ENCODE data around the gene ILK.

The ILK gene

DNA sequence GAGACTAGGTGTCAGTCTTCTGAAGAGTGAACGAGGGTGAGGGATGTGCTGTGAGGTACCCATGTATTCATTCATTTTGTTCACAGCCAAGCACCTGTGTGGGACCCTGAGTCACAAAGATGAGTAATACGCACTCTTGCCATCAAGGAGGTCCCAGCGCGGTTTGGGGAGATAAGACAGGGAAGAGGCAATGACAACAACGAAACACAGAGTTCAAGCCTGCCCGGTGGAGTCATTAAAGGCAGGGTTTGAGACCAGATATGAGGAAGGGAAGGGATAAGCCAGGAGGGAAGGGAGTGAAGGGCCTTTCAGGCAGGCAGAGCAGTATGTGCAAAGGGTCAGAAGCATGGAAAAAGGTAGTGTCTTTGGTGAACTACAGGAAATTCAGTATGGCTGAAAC is 47.4 kb downstream of the ILK start:
- no peak overlapping the region for H3K4me2 ChIP-seq (ENCODE audit: low read length)
- no peaks in the 10 kb centered on the region for H3K36me3 ChIP-seq (ENCODE audit: control insufficient read depth, insufficient read depth, low read length)
- no peak overlapping the region for H4K5ac ChIP-seq (ENCODE audit: low read length)
- H2AK5ac ChIP-seq (ENCODE audit: low read length) = no peak overlapping the region
- H2BK5ac ChIP-seq (ENCODE audit: low read length) = no peak overlapping the region
- H3K79me1 ChIP-seq (ENCODE audit: low read length) = no peaks in the 10 kb centered on the region
- H3K18ac ChIP-seq (ENCODE audit: low read length) = no peak overlapping the region
- H3K4ac ChIP-seq (ENCODE audit: low read depth, low read length) = no peak overlapping the region
- no peak overlapping the region for H2BK15ac ChIP-seq (replicated peaks; ENCODE audit: low read depth)
- no peak overlapping the region for H3K27ac ChIP-seq (ENCODE audit: low read depth, low read length)
- DNase-seq = no peak
- no peaks in the 10 kb centered on the region for H3K79me2 ChIP-seq (ENCODE audit: control insufficient read depth, insufficient read depth, low read length)
- peaks cover 8% of the 10 kb centered on the region for H3K4me1 ChIP-seq (ENCODE audit: control insufficient read depth, low read depth, low read length)
- no peak overlapping the region for H2BK120ac ChIP-seq (ENCODE audit: low read depth, low read length)
- no peaks in the 10 kb centered on the region for H3K27me3 ChIP-seq (ENCODE audit: insufficient read depth, low read length, poor library complexity)
- no peak overlapping the region for H3K56ac ChIP-seq (ENCODE audit: low read length)
- H3K23ac ChIP-seq (ENCODE audit: low read length) = no peak overlapping the region
- WGBS (ENCODE audit: extremely low coverage, insufficient coverage, low lambda C conversion rate) = no CpG with 5 or more reads among the region's 6 CpGs
- H4K8ac ChIP-seq (ENCODE audit: low read depth, low read length) = no peak overlapping the region
- no peak overlapping the region for H3K9ac ChIP-seq (ENCODE audit: low read length)
- no peak overlapping the region for H3K4me3 ChIP-seq (ENCODE audit: low read length)

DNA sequence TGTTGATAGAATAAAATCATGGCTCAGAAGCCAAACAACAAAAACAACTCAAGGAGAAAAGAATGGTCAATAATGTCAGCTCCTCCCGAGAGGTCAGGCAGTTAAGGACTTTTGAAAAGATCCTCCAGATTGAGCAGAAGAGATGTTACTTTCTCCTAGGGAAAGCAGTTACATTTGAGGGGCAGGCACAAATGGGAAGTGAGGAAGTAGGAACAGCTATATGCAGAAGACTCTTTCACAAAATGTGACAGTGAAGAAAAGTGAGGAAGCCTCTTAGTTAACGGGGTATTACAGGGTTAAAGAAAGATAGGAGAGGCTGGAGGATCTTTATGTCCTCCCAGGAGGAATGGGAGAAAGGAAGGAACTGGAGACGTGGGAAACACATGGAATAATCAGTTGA is 48.6 kb downstream of the ILK start:
- H3K23ac ChIP-seq (ENCODE audit: low read length) = no peak overlapping the region
- no peak overlapping the region for H3K9ac ChIP-seq (ENCODE audit: low read length)
- no peaks in the 10 kb centered on the region for H3K79me2 ChIP-seq (ENCODE audit: control insufficient read depth, insufficient read depth, low read length)
- no peak overlapping the region for H2BK15ac ChIP-seq (replicated peaks; ENCODE audit: low read depth)
- H3K27ac ChIP-seq (ENCODE audit: low read depth, low read length) = no peak overlapping the region
- H3K79me1 ChIP-seq (ENCODE audit: low read length) = no peaks in the 10 kb centered on the region
- no peak overlapping the region for H4K8ac ChIP-seq (ENCODE audit: low read depth, low read length)
- DNase-seq = no peak
- no peak overlapping the region for H3K4ac ChIP-seq (ENCODE audit: low read depth, low read length)
- H4K5ac ChIP-seq (ENCODE audit: low read length) = no peak overlapping the region
- no CpG with 5 or more reads among the region's 3 CpGs for WGBS (ENCODE audit: extremely low coverage, insufficient coverage, low lambda C conversion rate)
- H2BK120ac ChIP-seq (ENCODE audit: low read depth, low read length) = no peak overlapping the region
- no peak overlapping the region for H3K4me2 ChIP-seq (ENCODE audit: low read length)
- no peak overlapping the region for H2AK5ac ChIP-seq (ENCODE audit: low read length)
- H2BK5ac ChIP-seq (ENCODE audit: low read length) = no peak overlapping the region
- H3K4me3 ChIP-seq (ENCODE audit: low read length) = no peak overlapping the region
- H3K56ac ChIP-seq (ENCODE audit: low read length) = no peak overlapping the region
- no peaks in the 10 kb centered on the region for H3K36me3 ChIP-seq (ENCODE audit: control insufficient read depth, insufficient read depth, low read length)
- H3K27me3 ChIP-seq (ENCODE audit: insufficient read depth, low read length, poor library complexity) = peaks cover 4% of the 10 kb centered on the region
- H3K4me1 ChIP-seq (ENCODE audit: control insufficient read depth, low read depth, low read length) = peaks cover 5% of the 10 kb centered on the region
- no peak overlapping the region for H3K18ac ChIP-seq (ENCODE audit: low read length)

DNA sequence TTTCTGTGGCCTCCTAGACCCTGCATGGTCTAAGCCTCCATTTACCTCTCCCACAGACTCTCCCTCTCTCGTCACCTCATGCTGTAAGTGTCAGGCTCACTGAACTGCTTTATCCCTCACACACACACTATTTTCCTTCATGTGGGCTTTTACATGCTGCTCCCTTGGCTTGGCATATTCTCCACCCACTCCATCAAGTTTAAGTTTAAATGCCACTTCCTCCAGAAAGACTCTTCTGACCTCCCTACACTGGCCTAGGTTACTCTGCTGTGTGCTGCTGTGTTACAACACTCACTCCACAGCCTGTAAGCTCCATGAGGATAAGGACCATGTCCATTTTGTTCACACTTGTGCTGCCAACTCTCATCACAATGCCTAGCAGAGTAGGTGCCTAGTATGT is 49.5 kb downstream of the ILK start:
- Histone ChIP-seq H3K18ac (ENCODE audit: low read length) (no peak overlapping the region), H3K4ac (ENCODE audit: low read depth, low read length) (no peak overlapping the region), H3K27me3 (ENCODE audit: insufficient read depth, low read length, poor library complexity) (peaks cover 6% of the 10 kb centered on the region), H3K79me2 (ENCODE audit: control insufficient read depth, insufficient read depth, low read length) (no peaks in the 10 kb centered on the region), H2BK120ac (ENCODE audit: low read depth, low read length) (no peak overlapping the region), H3K56ac (ENCODE audit: low read length) (no peak overlapping the region), H3K36me3 (ENCODE audit: control insufficient read depth, insufficient read depth, low read length) (no peaks in the 10 kb centered on the region), H3K27ac (ENCODE audit: low read depth, low read length) (no peak overlapping the region), H3K9ac (ENCODE audit: low read length) (no peak overlapping the region), H3K79me1 (ENCODE audit: low read length) (no peaks in the 10 kb centered on the region), H3K23ac (ENCODE audit: low read length) (no peak overlapping the region), H2AK5ac (ENCODE audit: low read length) (no peak overlapping the region), H2BK15ac (replicated peaks; ENCODE audit: low read depth) (no peak overlapping the region), H3K4me3 (ENCODE audit: low read length) (no peak overlapping the region), H4K5ac (ENCODE audit: low read length) (no peak overlapping the region), H4K8ac (ENCODE audit: low read depth, low read length) (no peak overlapping the region), H3K4me2 (ENCODE audit: low read length) (no peak overlapping the region), H3K4me1 (ENCODE audit: control insufficient read depth, low read depth, low read length) (peaks cover 5% of the 10 kb centered on the region), H2BK5ac (ENCODE audit: low read length) (no peak overlapping the region)
- WGBS (ENCODE audit: extremely low coverage, insufficient coverage, low lambda C conversion rate) = no CpG with 5 or more reads among the region's 1 CpG
- DNase-seq = no peak

DNA sequence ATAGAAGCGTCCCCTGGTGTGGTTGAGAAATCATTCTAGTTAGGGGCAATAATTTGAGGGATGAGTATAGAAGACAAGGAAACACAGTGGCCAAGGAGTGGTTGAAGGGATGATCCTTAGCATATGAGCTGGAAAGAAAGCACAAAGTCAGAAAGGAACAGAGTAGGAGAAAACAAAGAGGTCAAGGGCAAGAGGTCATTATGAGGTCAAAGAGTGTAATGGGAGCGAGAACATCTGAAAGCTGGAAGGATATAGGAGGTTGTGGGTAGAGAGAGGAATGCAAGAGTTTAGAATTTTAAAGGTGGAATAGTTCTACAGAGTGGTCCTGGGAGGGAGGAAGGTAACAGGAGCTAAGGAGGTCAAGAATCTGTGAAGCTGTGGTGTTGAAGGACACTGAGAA is 50.1 kb downstream of the ILK start:
- H3K79me1 ChIP-seq (ENCODE audit: low read length) = no peaks in the 10 kb centered on the region
- H3K4ac ChIP-seq (ENCODE audit: low read depth, low read length) = no peak overlapping the region
- no peak for DNase-seq
- H3K4me1 ChIP-seq (ENCODE audit: control insufficient read depth, low read depth, low read length) = peaks cover 5% of the 10 kb centered on the region
- no peak overlapping the region for H3K18ac ChIP-seq (ENCODE audit: low read length)
- peaks cover 6% of the 10 kb centered on the region for H3K27me3 ChIP-seq (ENCODE audit: insufficient read depth, low read length, poor library complexity)
- H3K9ac ChIP-seq (ENCODE audit: low read length) = no peak overlapping the region
- WGBS (ENCODE audit: extremely low coverage, insufficient coverage, low lambda C conversion rate) = 100% methylated on average over 1 of the region's 2 CpGs
- no peak overlapping the region for H3K27ac ChIP-seq (ENCODE audit: low read depth, low read length)
- no peaks in the 10 kb centered on the region for H3K79me2 ChIP-seq (ENCODE audit: control insufficient read depth, insufficient read depth, low read length)
- H2AK5ac ChIP-seq (ENCODE audit: low read length) = no peak overlapping the region
- H3K4me2 ChIP-seq (ENCODE audit: low read length) = no peak overlapping the region
- no peak overlapping the region for H2BK5ac ChIP-seq (ENCODE audit: low read length)
- no peak overlapping the region for H3K56ac ChIP-seq (ENCODE audit: low read length)
- H3K36me3 ChIP-seq (ENCODE audit: control insufficient read depth, insufficient read depth, low read length) = no peaks in the 10 kb centered on the region
- H2BK120ac ChIP-seq (ENCODE audit: low read depth, low read length) = no peak overlapping the region
- no peak overlapping the region for H4K8ac ChIP-seq (ENCODE audit: low read depth, low read length)
- H4K5ac ChIP-seq (ENCODE audit: low read length) = no peak overlapping the region
- H3K23ac ChIP-seq (ENCODE audit: low read length) = no peak overlapping the region
- H2BK15ac ChIP-seq (replicated peaks; ENCODE audit: low read depth) = no peak overlapping the region
- no peak overlapping the region for H3K4me3 ChIP-seq (ENCODE audit: low read length)

DNA sequence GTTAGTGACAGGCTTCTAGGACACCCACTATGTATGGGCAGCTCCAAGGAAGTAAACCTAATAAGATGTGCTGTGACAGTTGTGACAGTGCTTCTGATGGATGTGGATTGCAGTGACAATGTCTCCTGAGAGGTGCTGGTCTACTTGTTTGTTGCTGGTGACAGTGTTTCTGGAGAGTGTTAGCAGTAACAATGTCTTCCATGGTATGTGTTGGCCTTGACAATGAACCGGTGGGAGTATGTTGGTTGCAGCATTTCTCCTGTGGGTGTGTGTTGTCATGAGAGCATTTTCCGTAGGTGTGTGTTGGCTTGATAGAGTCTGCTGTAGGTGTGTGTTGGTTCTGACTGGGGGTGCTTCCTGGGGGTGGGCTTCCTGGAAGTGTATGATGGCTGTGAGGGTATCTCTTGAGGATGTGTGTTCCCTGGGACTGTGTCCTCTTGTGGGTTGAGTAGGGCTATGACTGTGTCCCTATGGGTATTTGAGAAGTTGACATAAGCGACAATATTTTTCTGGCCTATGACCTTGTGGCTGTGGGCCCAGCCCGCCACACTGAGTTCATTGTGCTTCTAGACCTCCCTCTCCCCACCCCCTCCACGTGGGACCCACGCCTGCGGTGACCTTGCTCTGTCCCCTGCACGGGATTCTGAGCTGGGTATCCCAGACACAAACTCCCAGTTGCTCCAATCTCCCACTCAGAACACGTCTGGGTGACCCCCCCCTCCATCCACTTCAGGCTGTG is 50.9 kb downstream of the ILK start:
- Histone ChIP-seq H2BK120ac (ENCODE audit: low read depth, low read length) (no peak overlapping the region), H3K56ac (ENCODE audit: low read length) (peak overlapping the region; percentile 75), H2BK15ac (replicated peaks; ENCODE audit: low read depth) (no peak overlapping the region), H3K9ac (ENCODE audit: low read length) (no peak overlapping the region), H3K79me2 (ENCODE audit: control insufficient read depth, insufficient read depth, low read length) (no peaks in the 10 kb centered on the region), H3K4me2 (ENCODE audit: low read length) (no peak overlapping the region), H4K8ac (ENCODE audit: low read depth, low read length) (no peak overlapping the region), H4K5ac (ENCODE audit: low read length) (no peak overlapping the region), H3K18ac (ENCODE audit: low read length) (no peak overlapping the region), H3K23ac (ENCODE audit: low read length) (no peak overlapping the region), H2AK5ac (ENCODE audit: low read length) (no peak overlapping the region), H3K27ac (ENCODE audit: low read depth, low read length) (no peak overlapping the region), H3K79me1 (ENCODE audit: low read length) (no peaks in the 10 kb centered on the region), H3K4me3 (ENCODE audit: low read length) (no peak overlapping the region), H3K4ac (ENCODE audit: low read depth, low read length) (no peak overlapping the region), H2BK5ac (ENCODE audit: low read length) (no peak overlapping the region), H3K27me3 (ENCODE audit: insufficient read depth, low read length, poor library complexity) (peaks cover 6% of the 10 kb centered on the region), H3K4me1 (ENCODE audit: control insufficient read depth, low read depth, low read length) (peaks cover 5% of the 10 kb centered on the region), H3K36me3 (ENCODE audit: control insufficient read depth, insufficient read depth, low read length) (no peaks in the 10 kb centered on the region)
- WGBS (ENCODE audit: extremely low coverage, insufficient coverage, low lambda C conversion rate) = no CpG with 5 or more reads among the region's 9 CpGs
- DNase-seq = no peak

Data from mesendoderm (in vitro differentiated cells).